B cell (primary cell): ENCODE measurements around the gene MYH11. TPM values are rescaled to one million over a fixed set of nuclear protein-coding genes. Genes with fewer than 3 reads are reported as not detected.

ENCODE experiments used
- ATAC-seq: fragments of 200-7000 bp; cut with Tn5 transposase; one replicate; pipeline ENCODE4 v1.10.0; 2021; ENCODE audit warnings: low read depth, mild to moderate bottlenecking, moderate number of reproducible peaks, moderate library complexity
- CTCF ChIA-PET: fragments of 350-600 bp; sonication (Branson Sonifier 250); formaldehyde crosslinking; loops from one replicate; lab custom pipeline; 2021; ENCODE audit warnings: antibody characterized with exemption, inconsistent platforms; lab: Charles Lee
- POLR2A ChIA-PET: fragments of 350-600 bp; sonication (Branson Sonifier 250); formaldehyde crosslinking; loops from one replicate; lab custom pipeline; 2021; ENCODE audit warnings: antibody characterized with exemption; lab: Charles Lee
- DNase-seq: peaks from one replicate; pipeline ENCODE4 v3.0.0; 2013
- H2AFZ ChIP-seq: 2 replicates; pipeline ENCODE4 v1.6.1; 2012; ENCODE audit warnings: mild to moderate bottlenecking, low read depth, low read length; ENCODE audit not compliant: insufficient read depth, poor library complexity, severe bottlenecking
- H3K27ac ChIP-seq, 2 donors: 1 replicate in 1 of 2; 2 replicates in 1 of 2; pipeline ENCODE4 v1.5.1; 2012 to 2013; ENCODE audit warnings: low read length in 2 of 2, mild to moderate bottlenecking in 2 of 2, moderate library complexity in 1 of 2
- H3K27me3 ChIP-seq, 4 experiments: fragments of 200-600 bp in 1 of 4; sonication (generic) in 1 of 4; replicated peaks in 1 of 4; 1 replicate in 2 of 4; 2 replicates in 2 of 4; pipeline versions ENCODE4 v1.6.1 to v1.7.0; 2013 to 2016; ENCODE audit warnings: low read length in 3 of 4, mild to moderate bottlenecking in 2 of 4, mixed read lengths in 1 of 4, moderate library complexity in 1 of 4; ENCODE audit not compliant: insufficient read depth in 4 of 4, control insufficient read depth in 3 of 4; ENCODE audit errors: control extremely low read depth in 1 of 4
- H3K36me3 ChIP-seq, 2 experiments: replicated peaks in 1 of 2; 1 replicate in 1 of 2; 2 replicates in 1 of 2; pipeline versions ENCODE4 v1.6.1 to v1.7.1; 2013; ENCODE audit warnings: low read length in 1 of 2; ENCODE audit not compliant: insufficient read depth in 2 of 2, control insufficient read depth in 1 of 2; ENCODE audit errors: control extremely low read depth in 1 of 2, extremely low read depth in 1 of 2
- H3K4me1 ChIP-seq, 2 donors: fragments of 200-600 bp in 1 of 2; sonication (generic) in 1 of 2; 1 replicate in 1 of 2; 2 replicates in 1 of 2; pipeline versions ENCODE4 v1.5.1 to v1.6.1; 2013 to 2017; ENCODE audit warnings: low read length in 2 of 2; ENCODE audit not compliant: control insufficient read depth in 2 of 2, insufficient read depth in 2 of 2
- H3K4me2 ChIP-seq: replicated peaks from 2 replicates; pipeline ENCODE3; 2012; ENCODE audit warnings: mild to moderate bottlenecking, low read depth, low read length; ENCODE audit not compliant: poor library complexity, severe bottlenecking
- H3K4me3 ChIP-seq, 5 experiments: fragments of 200-600 bp in 1 of 5; sonication (generic) in 1 of 5; 1 replicate in 3 of 5; 2 replicates in 2 of 5; pipeline versions ENCODE4 v1.5.1 to v1.7.0; 2011 to 2016; ENCODE audit warnings: low read length in 4 of 5, mild to moderate bottlenecking in 4 of 5, low read depth in 2 of 5, control low read depth in 1 of 5, moderate library complexity in 1 of 5; ENCODE audit not compliant: insufficient read depth in 1 of 5; ENCODE audit errors: control extremely low read depth in 1 of 5, extremely low read depth in 1 of 5
- H3K79me2 ChIP-seq: fragments of 200-600 bp; sonication (generic); one replicate; pipeline ENCODE4 v1.6.0; 2016; ENCODE audit warnings: low read length; ENCODE audit not compliant: control insufficient read depth, insufficient read depth
- H3K9ac ChIP-seq: fragments of 200-600 bp; sonication (generic); 2 replicates; pipeline ENCODE4 v1.6.1; 2017; ENCODE audit warnings: mild to moderate bottlenecking, low read length, moderate library complexity
- H3K9me3 ChIP-seq, 3 donors: one replicate each; pipeline versions ENCODE4 v1.6.1 to v1.7.1; 2013; ENCODE audit warnings: low read length in 2 of 3; ENCODE audit not compliant: control insufficient read depth in 2 of 3, insufficient read depth in 1 of 3; ENCODE audit errors: control extremely low read depth in 1 of 3
- H4K20me1 ChIP-seq: 2 replicates; pipeline ENCODE4 v1.6.0; 2012; ENCODE audit warnings: mild to moderate bottlenecking, low read length; ENCODE audit not compliant: insufficient read depth, control insufficient read depth, poor library complexity, severe bottlenecking
- H3K27ac Mint-ChIP-seq: one replicate; pipeline ENCODE4 v1.8.0; 2021; ENCODE audit warnings: mixed read lengths
- H3K27me3 Mint-ChIP-seq: one replicate; pipeline ENCODE4 v1.8.0; 2021; ENCODE audit warnings: mixed read lengths
- H3K4me1 Mint-ChIP-seq: one replicate; pipeline ENCODE4 v1.8.0; 2021; ENCODE audit warnings: mixed read lengths
- H3K4me3 Mint-ChIP-seq: one replicate; pipeline ENCODE4 v1.8.0; 2021; ENCODE audit warnings: mixed read lengths
- H3K9me3 Mint-ChIP-seq: one replicate; pipeline ENCODE4 v1.8.0; 2022; ENCODE audit warnings: mixed read lengths; ENCODE audit not compliant: insufficient read depth
- CTCF ChIP-seq: fragments of 200-600 bp; IDR thresholded peaks from one replicate; pipeline ENCODE4 v1.8.0; 2022; ENCODE audit warnings: antibody characterized with exemption, mild to moderate bottlenecking
- EZH2 ChIP-seq: IDR thresholded peaks from 2 replicates; pipeline ENCODE4 v1.6.1; 2012; ENCODE audit warnings: borderline replicate concordance, low read depth, mild to moderate bottlenecking, moderate library complexity, low read length; ENCODE audit not compliant: insufficient read depth, poor library complexity, severe bottlenecking
- WGBS: methylation state at CpG from one replicate; pipeline ENCODE4 v1.1.5; 2013; ENCODE audit warnings: missing lambda C conversion rate; ENCODE audit not compliant: insufficient coverage; 5-methylcytosine and 5-hydroxymethylcytosine counted together
- intact Hi-C: fragments of 100-400 bp; cut with micrococcal nuclease; formaldehyde crosslinking; loops from one replicate; pipeline ENCODE4 v1.10.0; 2022
- polyA plus RNA-seq: library from polyadenylated mRNA; depleted of rRNA; stranded (reverse); fragments of >200 nt; gene quantifications from 2 replicates; pipeline ENCODE4 v1.2.3, GENCODE V29; 2012
- total RNA-seq, 2 donors: library from RNA; stranded (reverse); fragments of 120-200 nt in 1 of 2; gene quantifications; 1 replicate in 1 of 2; 2 replicates in 1 of 2; pipeline versions ENCODE4 v1.2.3 to v1.2.4, GENCODE V29; 2013 to 2022

The MYH11 gene
- total and polyA plus RNA-seq, 2 donors (not counting 1 experiment from before 2014, with no cell fraction given): 0.05 to 0.16 TPM

DNA sequence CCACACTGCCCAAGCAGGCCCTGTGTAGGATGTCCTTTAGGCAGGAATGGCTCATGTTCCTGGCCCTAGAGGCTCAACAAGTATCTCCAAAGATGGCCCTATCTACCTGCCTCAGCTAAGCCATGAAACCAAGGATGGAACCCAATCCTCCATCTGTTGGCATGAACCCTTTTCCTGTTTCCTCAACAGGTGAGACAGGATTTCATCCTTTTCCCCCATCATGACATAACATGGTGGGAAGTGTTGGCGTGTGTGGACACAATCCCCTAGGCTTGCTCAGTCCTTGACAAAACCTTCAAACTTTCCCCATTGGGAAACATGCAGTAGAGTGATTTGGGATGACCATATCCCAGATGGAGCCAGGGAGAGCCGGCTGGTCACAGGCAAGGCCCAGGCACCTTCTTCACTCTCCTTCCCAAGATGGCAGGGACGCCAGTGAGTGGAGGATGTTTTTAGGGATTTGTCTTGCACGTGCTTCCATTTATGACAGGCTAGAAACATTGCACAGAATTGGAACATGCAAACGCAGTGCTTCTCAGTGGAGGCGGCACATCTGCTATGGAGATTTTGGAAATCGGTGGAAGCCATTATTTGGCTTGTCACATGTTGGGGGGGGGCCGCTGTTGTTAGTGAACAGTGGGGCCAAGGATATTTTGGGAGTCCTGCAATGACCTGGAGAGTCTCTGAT lies 77.0 kb downstream of the MYH11 start:
- ChIA-PET POLR2A (no interaction called here), CTCF (interaction anchor here (1.0 kb wide), 1 partner anchor 42 kb away, joined by 3 read pairs; no protein-coding TSS in a partner anchor)
- H3K9me3 ChIP-seq: no peaks in the 10 kb centered on the region
- peaks cover 0 to 3% (median 0%) of the 10 kb centered on the region in 4 experiments for H3K27me3 ChIP-seq
- H3K27ac ChIP-seq: no peak overlapping the region
- Mint-ChIP-seq H3K27me3 (no peaks in the 10 kb centered on the region), H3K4me1 (no peaks in the 10 kb centered on the region), H3K27ac (no peak overlapping the region), H3K4me3 (no peak overlapping the region), H3K9me3 (no peaks in the 10 kb centered on the region)
- no peak overlapping the region for H3K4me3 ChIP-seq
- no peaks in the 10 kb centered on the region for H3K36me3 ChIP-seq
- DNase-seq: no peak
- TF ChIP-seq CTCF (no peak), EZH2 (no peak)
- H3K79me2 ChIP-seq: no peaks in the 10 kb centered on the region
- intact Hi-C loops: no loop called here
- no peaks in the 10 kb centered on the region for H3K4me1 ChIP-seq
- 100% methylated on average over 5 of the region's 8 CpGs for WGBS
- H2AFZ ChIP-seq: no peak overlapping the region
- H4K20me1 ChIP-seq: no peaks in the 10 kb centered on the region
- H3K9ac ChIP-seq: no peak overlapping the region
- H3K4me2 ChIP-seq: no peak overlapping the region
- no peak for ATAC-seq

DNA sequence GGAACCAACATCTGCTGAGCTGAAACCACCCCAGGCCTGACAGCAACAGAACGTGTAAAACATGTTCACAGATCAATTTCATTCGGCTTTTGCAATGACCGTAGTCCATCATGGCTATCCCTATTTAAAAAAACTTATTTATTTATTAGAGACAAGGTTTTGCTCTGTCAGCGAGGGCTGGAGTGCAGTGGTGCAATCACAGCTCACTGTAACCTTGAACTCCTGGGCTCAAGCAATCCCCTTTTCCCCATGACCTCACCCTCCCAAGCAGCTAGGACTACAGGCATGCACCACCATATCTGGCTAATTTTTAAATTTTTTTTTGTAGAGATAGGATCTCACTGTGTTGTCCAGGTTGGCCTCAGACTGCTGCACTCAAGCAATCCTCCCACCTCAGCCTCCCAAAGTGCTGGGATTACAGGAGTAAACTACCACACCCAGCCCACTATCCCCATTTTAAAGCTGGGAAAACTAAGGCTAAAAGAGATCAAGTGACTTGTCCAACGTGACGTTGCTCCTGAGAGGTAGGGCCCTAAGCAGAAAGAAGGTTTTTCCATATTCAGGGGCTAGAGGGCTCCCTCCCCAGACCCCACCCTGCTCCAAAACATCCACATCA lies 77.7 kb downstream of the MYH11 start:
- TF ChIP-seq CTCF (no peak), EZH2 (no peak)
- no peaks in the 10 kb centered on the region for H3K79me2 ChIP-seq
- Mint-ChIP-seq H3K27me3 (no peaks in the 10 kb centered on the region), H3K9me3 (no peaks in the 10 kb centered on the region), H3K4me3 (no peak overlapping the region), H3K4me1 (no peaks in the 10 kb centered on the region), H3K27ac (no peak overlapping the region)
- WGBS: 100% methylated on average over 1 of the region's 6 CpGs
- peaks cover 0 to 3% (median 0%) of the 10 kb centered on the region in 4 experiments for H3K27me3 ChIP-seq
- H4K20me1 ChIP-seq: no peaks in the 10 kb centered on the region
- intact Hi-C loops: no loop called here
- no peaks in the 10 kb centered on the region for H3K36me3 ChIP-seq
- H3K9ac ChIP-seq: no peak overlapping the region
- H3K4me1 ChIP-seq: no peaks in the 10 kb centered on the region
- H3K9me3 ChIP-seq: no peaks in the 10 kb centered on the region
- H3K4me3 ChIP-seq: no peak overlapping the region
- no peak overlapping the region for H3K27ac ChIP-seq
- ChIA-PET CTCF (no interaction called here), POLR2A (no interaction called here)
- H2AFZ ChIP-seq: no peak overlapping the region
- no peak for ATAC-seq
- no peak overlapping the region for H3K4me2 ChIP-seq
- no peak for DNase-seq
